ENCODE results near the gene PRDX6.

GRCh38 chr1:173470608-173471007, 6.5 kb upstream of the PRDX6 start:
- no peak for TF ChIP-seq CTCF (conservative IDR thresholded peaks at IDR 0.05; ENCODE audit: low read depth, low read length)
- no peak for TF ChIP-seq EZH2 (IDR thresholded peaks at IDR 0.05; ENCODE audit: borderline replicate concordance, low read depth, low read length, poor library complexity, severe bottlenecking)
